GM23338 (cell line): ENCODE results near the gene OR2A12. TPM values are rescaled to one million over a fixed set of nuclear protein-coding genes. Genes with fewer than 3 reads are reported as not detected.

Experiments
- ATAC-seq: fragments of 200-7000 bp; cut with Tn5 transposase; 3 replicates; pipeline ENCODE4 v1.9.1; 2020
- DNase-seq: peaks from one replicate; pipeline ENCODE4 v3.0.0-alpha.2; 2015; ENCODE audit warnings: low spot score
- H2AFZ ChIP-seq: fragments of 200-600 bp; sonication (generic); 2 replicates; pipeline ENCODE4 v1.8.0; 2016; ENCODE audit warnings: antibody characterized with exemption, mild to moderate bottlenecking, moderate library complexity
- H3F3A ChIP-seq: fragments of 200-600 bp; sonication (generic); replicated peaks from 2 replicates; pipeline ENCODE4 v1.8.0; 2017; ENCODE audit warnings: antibody characterized with exemption, mixed run types, low read depth
- H3K27ac ChIP-seq: fragments of 200-600 bp; sonication (generic); 2 replicates; pipeline ENCODE4 v1.6.1; 2016; ENCODE audit warnings: low read depth
- H3K27me3 ChIP-seq: fragments of 200-600 bp; sonication (generic); 2 replicates; pipeline ENCODE4 v1.8.0; 2016; ENCODE audit warnings: mild to moderate bottlenecking, mixed run types, moderate library complexity; ENCODE audit not compliant: insufficient read depth
- H3K36me3 ChIP-seq: fragments of 200-600 bp; sonication (generic); 2 replicates; pipeline ENCODE4 v1.8.0; 2016; ENCODE audit warnings: mild to moderate bottlenecking; ENCODE audit not compliant: insufficient read depth
- H3K4me1 ChIP-seq: fragments of 200-600 bp; sonication (generic); 2 replicates; pipeline ENCODE4 v1.8.0; 2016; ENCODE audit warnings: mild to moderate bottlenecking, moderate library complexity; ENCODE audit not compliant: insufficient read depth
- H3K4me2 ChIP-seq: fragments of 200-600 bp; sonication (generic); 2 replicates; pipeline ENCODE4 v1.7.1; 2017; ENCODE audit warnings: mixed run types
- H3K4me3 ChIP-seq: fragments of 200-600 bp; sonication (generic); 2 replicates; pipeline ENCODE4 v1.6.1; 2016; ENCODE audit warnings: mixed run types
- H3K79me2 ChIP-seq: fragments of 200-600 bp; sonication (generic); replicated peaks from 2 replicates; pipeline ENCODE4 v1.8.0; 2017; ENCODE audit warnings: mild to moderate bottlenecking; ENCODE audit not compliant: insufficient read depth
- H3K9me2 ChIP-seq: fragments of 200-600 bp; sonication (generic); 2 replicates; pipeline ENCODE4 v1.8.0; 2017; ENCODE audit not compliant: insufficient read depth
- H4K20me1 ChIP-seq: fragments of 200-600 bp; sonication (generic); replicated peaks from 2 replicates; pipeline ENCODE4 v1.8.0; 2017; ENCODE audit warnings: mild to moderate bottlenecking; ENCODE audit not compliant: insufficient read depth
- H3K27ac Mint-ChIP-seq: 2 replicates; pipeline ENCODE4 v1.8.0; 2020; ENCODE audit warnings: inconsistent platforms, mild to moderate bottlenecking, moderate library complexity, mixed read lengths
- H3K27me3 Mint-ChIP-seq: 3 replicates; pipeline ENCODE4 v1.8.0; 2022; ENCODE audit warnings: low read depth, mild to moderate bottlenecking, moderate library complexity, mixed read lengths, inconsistent platforms; ENCODE audit not compliant: insufficient read depth, poor library complexity
- H3K36me3 Mint-ChIP-seq: 3 replicates; pipeline ENCODE4 v1.8.0; 2021; ENCODE audit warnings: low read depth, mild to moderate bottlenecking, inconsistent platforms, moderate library complexity, mixed read lengths
- H3K4me1 Mint-ChIP-seq: 3 replicates; pipeline ENCODE4 v1.8.0; 2020; ENCODE audit warnings: mild to moderate bottlenecking, inconsistent platforms, mixed read lengths
- H3K4me3 Mint-ChIP-seq: 3 replicates; pipeline ENCODE4 v1.8.0; 2021; ENCODE audit warnings: moderate library complexity, mild to moderate bottlenecking, inconsistent platforms, mixed read lengths
- H3K9me3 Mint-ChIP-seq: 3 replicates; pipeline ENCODE4 v1.8.0; 2020; ENCODE audit warnings: moderate library complexity, mild to moderate bottlenecking, inconsistent platforms, mixed read lengths
- CREB1 ChIP-seq: fragments of 250-450 bp; sonication (Bioruptor Pico); IDR thresholded peaks from 2 replicates; pipeline ENCODE4 v1.5.0; 2020; ENCODE audit warnings: low read depth, mild to moderate bottlenecking, moderate library complexity
- CTCF ChIP-seq, 2 experiments: fragments of 200-600 bp in 1 of 2; sonication (generic) in 1 of 2; conservative IDR thresholded peaks; 2 replicates each; pipeline versions ENCODE4 v1.5.1 to v1.6.1; 2016 to 2017; ENCODE audit warnings: antibody characterized with exemption in 2 of 2, low read depth in 2 of 2, mild to moderate bottlenecking in 2 of 2, moderate library complexity in 1 of 2
- ETS1 ChIP-seq: IDR thresholded peaks from 2 replicates; pipeline ENCODE4 v1.6.1; 2016; ENCODE audit warnings: antibody characterized with exemption
- EZH2 ChIP-seq: fragments of 200-600 bp; sonication (generic); IDR thresholded peaks from one replicate; pipeline ENCODE4 v1.8.0; 2017; ENCODE audit warnings: antibody characterized with exemption, mild to moderate bottlenecking, low read depth; ENCODE audit not compliant: unreplicated experiment
- EZH2phosphoT487 ChIP-seq: fragments of 200-600 bp; sonication (generic); IDR thresholded peaks from one replicate; pipeline ENCODE4 v1.8.1; 2018; ENCODE audit warnings: antibody characterized with exemption; ENCODE audit not compliant: unreplicated experiment
- JUNB ChIP-seq: IDR thresholded peaks from one replicate; pipeline ENCODE4 v1.6.1; 2016; ENCODE audit warnings: antibody characterized with exemption; ENCODE audit not compliant: unreplicated experiment
- NANOG ChIP-seq: IDR thresholded peaks from 2 replicates; pipeline ENCODE4 v1.6.1; 2016; ENCODE audit warnings: antibody characterized with exemption, borderline replicate concordance
- POLR2AphosphoS5 ChIP-seq: IDR thresholded peaks from 2 replicates; pipeline ENCODE4 v1.6.1; 2016; ENCODE audit warnings: antibody characterized with exemption, low read depth
- REST ChIP-seq: IDR thresholded peaks from one replicate; pipeline ENCODE4 v1.6.1; 2018; ENCODE audit warnings: antibody characterized with exemption; ENCODE audit not compliant: unreplicated experiment
- STAT1 ChIP-seq: IDR thresholded peaks from one replicate; pipeline ENCODE4 v1.6.1; 2016; ENCODE audit warnings: antibody characterized with exemption; ENCODE audit not compliant: unreplicated experiment
- ZNF114 ChIP-seq: fragments of 250-450 bp; sonication (Bioruptor Pico); IDR thresholded peaks from 2 replicates; pipeline ENCODE4 v1.5.0; 2020; ENCODE audit warnings: mild to moderate bottlenecking, moderate library complexity
- ZNF331 ChIP-seq: fragments of 250-450 bp; sonication (Bioruptor Pico); IDR thresholded peaks from 2 replicates; pipeline ENCODE4 v1.5.0; 2020; ENCODE audit warnings: low read depth, mild to moderate bottlenecking, moderate library complexity
- ZNF462 ChIP-seq: fragments of 250-450 bp; sonication (Bioruptor Pico); IDR thresholded peaks from 2 replicates; pipeline ENCODE4 v1.5.0; 2020; ENCODE audit warnings: mild to moderate bottlenecking, moderate library complexity
- polyA plus RNA-seq: library from polyadenylated mRNA; unstranded; fragments of >200 nt; fragmentation: Nextera tagmentation; extraction: Ambion mirVana; gene quantifications from 2 replicates; pipeline ENCODE4 v1.2.1, GENCODE V29; 2016
- total RNA-seq: library from RNA; depleted of rRNA; stranded (reverse); fragments of >200 nt; shearing (Covaris generic); gene quantifications from 2 replicates; pipeline ENCODE4 v1.2.3, GENCODE V29; 2014

OR2A12 gene
- total and polyA plus RNA-seq, 2 experiments from 2014 or later, result not detected

- no peak for TF ChIP-seq ZNF114 (CRISPR knock-in tag)
- TF ChIP-seq REST, result no peak
- TF ChIP-seq CTCF (conservative IDR thresholded peaks at IDR 0.05; ENCODE audit: low read depth in 2 of 2), result no peak
- TF ChIP-seq POLR2AphosphoS5, result no peak
- TF ChIP-seq ZNF331, result no peak
- no peak for TF ChIP-seq STAT1
- TF ChIP-seq ETS1, result no peak
- no peak for TF ChIP-seq NANOG
- TF ChIP-seq CREB1 (CRISPR knock-in tag), result no peak
- no peak for TF ChIP-seq JUNB
- TF ChIP-seq EZH2phosphoT487, result no peak
- no peak for TF ChIP-seq EZH2
- TF ChIP-seq ZNF462 (CRISPR knock-in tag), result no peak
- no peaks in the 10 kb centered on the region for H3K4me1 ChIP-seq
- Mint-ChIP-seq H3K4me3 (no peak overlapping the region), H3K4me1 (no peaks in the 10 kb centered on the region), H3K27me3 (peaks cover 3% of the 10 kb centered on the region), H3K27ac (no peak overlapping the region), H3K36me3 (no peaks in the 10 kb centered on the region), H3K9me3 (no peaks in the 10 kb centered on the region; the same call in 2 of the 3 replicates)
- DNase-seq (no peak), ATAC-seq (no peak)
- H3K4me3 ChIP-seq, result no peak overlapping the region
- no peaks in the 10 kb centered on the region for H4K20me1 ChIP-seq
- H3K9me2 ChIP-seq, result no peaks in the 10 kb centered on the region
- H2AFZ ChIP-seq, result no peak overlapping the region
- H3K27me3 ChIP-seq, result no peaks in the 10 kb centered on the region
- no peak overlapping the region for H3K27ac ChIP-seq
- H3F3A ChIP-seq, result no peaks in the 10 kb centered on the region
- H3K4me2 ChIP-seq, result no peak overlapping the region
- no peaks in the 10 kb centered on the region for H3K36me3 ChIP-seq
- no peaks in the 10 kb centered on the region for H3K79me2 ChIP-seq
These were observed 46.2 kb downstream of the OR2A12 start for GRCh38 chr7:144132262-144132661.
